HG03025 (cell line): ENCODE measurements around the gene BOLL.
"Not testable (repeated sequence)": the region's sequence is repeated elsewhere in the genome, so short reads cannot be mapped to it uniquely, and the experiment has no call there.

Source experiments
- ATAC-seq: cut with Tn5 transposase; IDR thresholded peaks from one replicate; pipeline ENCODE4 v1.9.1; 2021; ENCODE audit warnings: mild to moderate bottlenecking, moderate library complexity; ENCODE audit not compliant: unreplicated experiment, low FRiP score

The BOLL gene

DNA sequence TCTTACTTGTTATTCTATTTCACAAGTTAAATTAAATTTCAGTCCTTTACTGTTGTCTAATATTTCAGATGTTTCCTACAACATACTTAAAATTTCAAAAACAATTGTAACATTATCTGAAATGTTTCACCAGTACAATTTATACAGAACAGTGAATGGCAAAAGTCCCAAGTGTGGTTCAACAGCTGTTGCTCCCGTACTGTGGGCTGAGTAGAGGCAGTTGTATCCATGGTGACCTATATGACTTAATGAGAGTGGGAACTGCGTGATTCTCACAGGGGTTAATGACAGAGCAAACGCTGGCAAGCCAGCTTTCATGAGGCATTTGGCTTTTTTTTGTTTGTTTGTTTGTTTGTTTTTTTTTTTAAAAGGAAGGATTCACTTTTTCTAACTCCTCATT lies 13.9 kb upstream of the BOLL start:
- ATAC-seq: no peak

DNA sequence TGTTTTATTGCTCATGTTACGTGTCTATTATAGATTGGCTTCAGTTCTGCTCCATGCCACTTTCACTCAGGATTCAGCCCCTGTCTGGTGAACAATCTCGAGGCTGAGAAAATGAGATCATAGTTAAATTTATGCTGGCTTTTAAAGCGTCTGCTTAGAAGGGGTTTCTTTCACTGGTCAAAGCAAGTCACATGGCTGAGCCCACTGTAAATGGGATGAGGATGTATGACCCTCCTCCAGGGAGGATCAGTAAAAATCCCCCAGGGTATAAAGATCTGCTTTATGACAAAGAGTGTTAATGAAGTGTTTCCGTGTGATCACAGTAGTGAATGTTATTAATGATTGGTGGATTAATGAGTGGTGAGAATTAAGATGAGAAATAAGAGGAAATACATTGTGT lies 13.1 kb upstream of the BOLL start:
- ATAC-seq: no peak

DNA sequence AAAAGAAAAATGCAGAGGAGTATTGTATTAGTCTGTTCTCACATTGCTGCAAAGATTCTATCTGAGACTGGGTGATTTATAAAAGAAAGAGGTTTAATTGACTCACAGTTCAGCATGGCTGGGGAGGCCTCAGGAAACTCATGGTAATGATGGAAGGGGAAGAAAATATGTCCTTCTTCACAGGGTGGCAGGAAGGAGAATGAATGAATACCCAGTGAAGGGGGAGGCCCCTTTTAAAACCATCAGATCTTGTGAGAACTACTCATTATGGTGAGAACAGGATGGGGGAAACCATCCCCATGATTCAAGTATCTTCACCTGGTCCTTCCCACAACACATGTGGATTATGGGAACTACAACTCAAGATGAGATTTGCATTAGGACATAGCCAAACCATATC lies 10.2 kb upstream of the BOLL start:
- ATAC-seq: no peak

DNA sequence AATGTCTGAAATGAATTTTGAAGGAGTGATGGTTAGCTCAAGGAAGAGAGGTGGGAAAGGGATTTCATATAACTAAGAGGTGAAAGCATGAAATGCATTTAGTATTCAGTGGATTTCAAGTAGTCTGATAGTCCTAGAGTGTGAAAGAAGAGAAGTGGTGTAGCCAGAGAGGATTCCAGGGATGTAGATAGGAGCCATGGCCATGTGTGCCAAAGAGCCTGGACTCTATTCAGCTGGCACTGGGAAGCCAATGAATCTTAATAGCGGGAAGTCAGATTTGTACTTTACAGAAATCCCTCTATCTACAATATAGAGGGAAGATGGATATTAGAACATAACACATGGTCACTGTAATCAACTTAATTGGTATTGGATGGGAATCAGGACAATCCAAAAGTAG lies 8.3 kb upstream of the BOLL start:
- no peak for ATAC-seq

DNA sequence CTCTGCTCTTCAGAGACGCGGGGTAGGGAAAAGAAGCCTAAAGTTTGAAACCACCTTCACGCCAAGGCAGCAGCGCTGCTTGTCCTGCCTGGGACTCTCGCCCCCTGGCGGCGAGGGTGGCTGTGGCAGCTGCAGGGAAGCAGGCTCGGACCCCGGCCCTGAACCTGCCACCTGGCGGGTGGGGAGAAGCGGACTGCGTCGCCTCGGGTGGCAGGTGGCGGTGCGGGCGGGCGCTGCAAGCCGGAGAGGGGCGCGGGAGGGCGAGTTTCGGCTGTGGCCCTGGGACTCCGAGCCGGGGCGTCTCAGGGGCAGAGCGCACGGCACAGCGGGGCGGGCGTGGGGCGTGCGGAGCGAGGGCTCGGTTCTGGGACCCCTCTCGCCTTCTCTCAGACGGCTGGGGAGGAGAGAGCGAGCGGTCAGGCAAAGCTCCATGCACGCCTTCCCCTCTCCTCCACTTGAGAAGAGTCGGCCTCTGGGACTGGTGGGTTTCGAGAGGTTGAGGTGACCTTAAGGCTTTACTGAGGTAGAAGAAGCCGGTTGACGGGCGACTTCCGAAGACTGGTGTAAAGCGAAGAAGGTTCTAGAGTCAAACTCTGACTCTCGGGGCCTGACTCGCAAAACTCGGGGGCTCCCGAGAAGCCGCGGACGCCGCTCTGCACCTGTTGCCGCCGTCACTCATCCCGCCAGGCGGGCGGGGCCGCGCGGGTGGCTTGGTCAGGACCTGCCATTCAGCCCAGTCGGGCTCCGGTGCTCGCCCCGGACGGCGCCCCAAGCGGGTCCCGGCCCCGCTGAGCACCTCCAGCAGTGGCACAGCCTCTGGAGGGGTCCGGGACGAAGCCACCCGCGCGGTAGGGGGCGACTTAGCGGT lies 1.1 kb upstream of the BOLL start:
- no peak for ATAC-seq

- no peak for ATAC-seq
These were observed 3.0 kb downstream of the BOLL start for GRCh38 chr2:197782126-197782525.

GRCh38 chr2:197779261-197779660 lies 5.9 kb downstream of the BOLL start:
- ATAC-seq: no peak

- ATAC-seq: no peak
These were observed 7.2 kb downstream of the BOLL start for GRCh38 chr2:197777823-197778407.

- no peak for ATAC-seq
These were observed 24.8 kb downstream of the BOLL start for GRCh38 chr2:197760293-197760657.

GRCh38 chr2:197759625-197760292 lies 25.4 kb downstream of the BOLL start:
- ATAC-seq: no peak

DNA sequence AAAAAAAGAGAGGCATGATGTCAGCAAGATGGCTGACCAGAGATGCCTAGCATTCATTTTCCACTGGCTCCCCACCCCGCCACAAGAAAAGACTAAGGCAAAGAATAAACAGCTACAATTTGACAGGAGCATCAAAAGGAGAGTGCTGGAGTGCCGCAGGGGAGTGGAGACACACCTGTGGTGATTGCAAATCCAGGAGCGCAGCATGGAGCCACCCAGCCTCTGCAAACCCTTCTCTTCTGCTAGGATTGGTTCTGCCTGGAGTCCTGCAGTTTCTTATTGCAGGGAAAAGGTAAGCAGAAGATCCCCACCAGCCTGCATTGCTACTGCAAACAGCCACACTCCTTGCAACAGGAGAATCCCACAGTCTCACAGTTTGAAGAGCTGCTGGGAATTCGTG lies 26.1 kb downstream of the BOLL start:
- no peak for ATAC-seq

DNA sequence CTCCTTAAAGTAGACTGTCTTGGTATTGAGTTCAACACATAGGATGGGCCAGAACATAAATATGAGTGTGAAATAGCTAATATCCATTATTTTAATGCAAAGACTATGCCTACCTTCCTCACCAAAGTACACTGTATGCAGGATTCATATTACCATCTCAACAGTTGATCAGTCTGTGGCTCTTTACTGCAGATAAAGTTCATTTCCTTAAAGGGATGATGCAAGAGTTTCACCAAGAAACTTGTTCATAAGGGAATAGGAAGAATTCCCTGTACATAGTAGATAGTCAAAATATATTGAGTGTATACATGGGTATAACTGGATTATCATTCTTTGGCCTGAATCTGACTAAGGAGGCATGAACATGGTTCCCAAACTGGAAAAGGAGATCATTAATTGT lies 44.9 kb downstream of the BOLL start:
- ATAC-seq: no peak

- ATAC-seq: not testable (repeated sequence)
These were observed 56.3 kb downstream of the BOLL start for GRCh38 chr2:197728555-197729544.

DNA sequence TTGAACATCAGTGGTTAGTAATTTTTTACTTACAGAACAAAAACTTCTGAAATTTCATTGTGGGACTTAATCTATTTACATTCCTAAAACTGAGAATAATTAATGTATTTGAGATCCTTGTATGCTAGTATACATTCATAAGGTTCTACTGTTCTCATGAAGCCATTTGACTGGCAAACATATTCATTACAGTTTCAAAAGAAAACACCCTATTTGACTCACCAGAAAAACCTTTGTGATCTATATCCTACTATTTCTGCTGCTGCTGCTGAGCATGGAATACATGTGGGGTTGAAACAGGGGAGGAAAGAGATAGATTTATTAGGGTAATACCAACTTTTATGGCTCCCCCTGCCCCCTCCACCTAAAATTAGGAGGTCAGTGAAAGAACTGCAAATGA lies 58.1 kb downstream of the BOLL start:
- no peak for ATAC-seq

DNA sequence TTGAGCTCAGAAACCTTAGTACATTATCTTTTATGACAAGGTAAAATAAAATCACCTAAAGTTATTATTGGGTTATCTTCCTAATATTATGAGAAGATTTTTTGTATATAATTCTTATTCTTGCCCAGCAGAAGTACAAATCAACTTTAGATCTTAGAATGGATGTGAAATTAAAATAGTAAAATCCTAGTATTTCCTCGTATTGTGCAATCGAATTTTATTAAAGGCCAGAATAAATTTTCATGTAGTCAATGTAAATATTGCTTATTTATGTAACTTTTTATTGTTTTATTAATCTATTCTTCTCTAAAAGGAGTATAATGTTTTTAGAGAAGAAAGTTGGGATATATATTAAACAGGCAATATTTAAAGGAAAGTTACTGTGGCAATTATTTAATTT lies 67.3 kb downstream of the BOLL start:
- ATAC-seq: no peak

DNA sequence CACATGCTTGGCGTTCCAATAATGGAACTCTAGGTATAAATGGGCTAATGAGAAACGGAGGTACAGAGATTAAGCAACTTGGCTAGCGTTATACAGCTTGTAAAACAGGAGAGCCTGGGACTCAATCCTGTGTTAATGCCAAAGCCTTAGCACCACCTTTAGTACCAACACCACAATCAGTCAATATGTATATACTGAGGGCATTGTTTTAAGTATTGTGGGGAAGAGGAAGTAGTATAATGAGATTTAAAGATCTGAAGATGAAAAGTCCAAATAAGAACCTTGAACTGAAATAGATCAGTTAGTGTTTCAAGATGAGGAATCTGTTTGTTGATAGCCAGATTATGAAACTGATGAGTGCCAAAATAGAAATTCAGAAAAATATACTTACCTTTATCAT lies 71.8 kb downstream of the BOLL start:
- no peak for ATAC-seq

DNA sequence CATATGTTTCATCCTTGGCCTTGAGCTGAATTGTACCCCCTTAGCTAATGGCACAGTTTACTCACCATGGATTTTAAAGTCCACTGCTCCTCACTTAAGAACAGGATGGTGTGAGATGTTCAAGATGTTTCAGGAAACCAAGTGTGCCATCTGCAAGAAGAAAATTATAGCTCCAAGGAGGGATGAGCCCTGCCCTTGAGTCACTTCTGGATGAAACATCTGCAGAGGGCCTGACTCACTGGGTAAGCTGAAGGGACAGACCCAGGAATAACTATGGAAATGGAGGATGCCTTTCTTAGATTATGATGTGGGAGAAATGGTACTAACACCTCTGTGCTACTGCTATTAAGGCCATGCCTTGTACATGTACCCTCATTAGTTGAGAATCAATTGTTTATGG lies 73.5 kb downstream of the BOLL start:
- no peak for ATAC-seq

DNA sequence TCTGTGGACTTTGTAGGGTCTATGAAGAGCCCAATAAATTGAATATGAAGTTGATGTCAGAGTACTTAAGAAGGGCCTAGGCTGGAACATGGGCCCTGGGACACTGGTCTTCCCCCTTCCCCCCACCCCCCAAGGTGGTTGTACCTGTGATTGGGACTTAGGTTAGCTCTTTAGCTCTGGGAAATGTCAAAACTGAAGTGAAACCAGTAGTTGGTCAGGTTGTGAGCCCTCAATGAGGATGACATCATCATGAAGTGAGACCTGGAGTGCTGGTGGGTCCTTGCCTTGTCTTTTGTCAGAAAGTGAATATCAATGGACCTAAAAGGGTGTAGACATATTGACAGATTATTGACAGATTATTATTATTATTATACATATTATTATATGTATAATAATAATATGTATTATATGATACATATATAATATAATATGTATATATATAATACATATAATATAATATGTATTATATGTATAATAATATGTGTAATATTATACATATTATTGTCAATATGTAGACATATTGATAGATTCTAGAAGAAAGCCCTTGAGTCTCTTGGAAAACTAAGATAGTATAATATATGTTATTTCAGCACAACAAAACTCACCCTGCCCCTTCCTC lies 74.6 kb downstream of the BOLL start:
- peak; percentile 70 for ATAC-seq

DNA sequence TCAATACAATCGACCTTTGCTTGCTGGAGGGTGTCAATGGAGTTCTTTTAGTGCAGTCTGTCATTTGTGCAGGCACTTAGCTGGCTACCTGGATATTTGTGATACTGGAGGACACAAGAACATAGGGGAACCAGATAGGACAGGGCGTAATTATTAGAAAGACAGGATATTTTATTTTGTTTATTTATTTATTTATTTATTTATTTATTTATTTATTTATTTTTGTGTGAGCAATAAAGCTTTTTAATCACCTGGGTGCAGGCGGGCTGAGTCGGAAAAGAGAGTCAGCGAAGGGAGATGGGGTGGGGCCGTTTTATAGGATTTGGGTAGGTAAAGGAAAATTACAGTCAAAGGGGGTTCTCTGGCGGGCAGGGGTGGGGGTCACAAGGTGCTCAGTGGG lies 76.0 kb downstream of the BOLL start:
- ATAC-seq: not testable (repeated sequence)

DNA sequence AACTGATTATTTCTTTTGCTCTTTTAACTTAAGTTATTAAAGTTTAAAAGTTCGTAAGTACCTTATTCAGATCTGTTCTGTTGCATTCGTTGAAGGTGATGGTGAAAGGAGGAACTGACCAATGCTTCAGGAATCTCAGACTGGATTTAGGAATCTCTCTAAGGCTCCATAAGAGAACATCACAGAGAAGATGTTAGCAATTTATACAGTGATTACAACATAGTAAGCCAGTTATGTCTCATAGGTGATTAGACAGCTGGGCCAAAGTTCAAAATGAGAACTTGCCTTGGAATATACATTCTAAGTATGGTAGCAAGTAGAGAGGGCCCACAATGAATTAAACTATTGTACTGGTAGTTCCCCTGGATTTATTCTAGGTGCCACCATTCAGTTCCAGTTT lies 76.8 kb downstream of the BOLL start:
- no peak for ATAC-seq
